GM12878 (cell line): Measurements from ENCODE around the gene MUC16. TPM values are rescaled to one million over a fixed set of nuclear protein-coding genes. Genes with fewer than 3 reads are reported as not detected.
A peak's percentile ranks its signal among the peaks of the same experiment; 100 is the strongest.

ENCODE experiments used
- BCL3 ChIP-seq: IDR thresholded peaks from 2 replicates; pipeline ENCODE4 v1.6.1; 2011; ENCODE audit warnings: borderline replicate concordance, low read depth, mild to moderate bottlenecking, moderate library complexity, low read length; ENCODE audit not compliant: insufficient read depth, poor library complexity, severe bottlenecking
- BCLAF1 ChIP-seq: fragments of 450-650 bp; IDR thresholded peaks from 2 replicates; pipeline ENCODE4 v1.6.1; 2017; ENCODE audit warnings: antibody characterized with exemption, mild to moderate bottlenecking, moderate library complexity
- CREB1 ChIP-seq: IDR thresholded peaks from 2 replicates; pipeline ENCODE4 v1.6.1; 2012; ENCODE audit warnings: low read depth, mild to moderate bottlenecking, inconsistent platforms
- IKZF1 ChIP-seq: fragments of 450-650 bp; conservative IDR thresholded peaks from 2 replicates; pipeline ENCODE4 v1.6.1; 2017; ENCODE audit warnings: antibody characterized with exemption, mild to moderate bottlenecking
- REST ChIP-seq: IDR thresholded peaks from 2 replicates; pipeline ENCODE4 v1.6.1; 2012; ENCODE audit warnings: mild to moderate bottlenecking, low read depth, low read length
- polyA plus RNA-seq, 11 experiments: library from polyadenylated mRNA; depleted of rRNA in 4 of 11; unstranded in 6 of 11; stranded (reverse) in 5 of 11; fragments of >200 nt; fragmentation: Nextera tagmentation in 4 of 11; fragmentation: Illumina TruSeq in 1 of 11; extraction: Ambion mirVana in 4 of 11; extraction: Trizol in 1 of 11; gene quantifications; 1 replicate in 1 of 11; 2 replicates in 10 of 11; pipeline versions ENCODE4 v1.2.1 to v1.2.3, GENCODE V29; 2011 to 2016; ENCODE audit warnings: inconsistent platforms in 2 of 11, missing spikeins in 2 of 11, low read depth in 1 of 11
- total RNA-seq, 4 experiments: library from RNA; depleted of rRNA in 3 of 4; stranded (reverse); fragments of >200 nt in 3 of 4; fragmentation: Illumina TruSeq in 1 of 4; extraction: Trizol in 1 of 4; gene quantifications; 2 replicates each; pipeline versions ENCODE4 v1.2.1 to v1.2.3, GENCODE V29; 2013 to 2021

Gene MUC16
- total and polyA plus RNA-seq, 10 of the 15 experiments (the other 5 are each of a cell fraction or from before 2014, with no cell fraction given), result under 0.01 TPM; not detected in 8

- TF ChIP-seq REST (no peak), BCL3 (peak; percentile 58), IKZF1 (no peak), BCLAF1 (no peak), CREB1 (no peak)
Measured at GRCh38 chr19:9000933-9001332, 9.3 kb downstream of the MUC16 start (continued).
